PFSK-1 (cell line): ENCODE measurements around the gene ELMO1.

Experiments used
- FOXP2 ChIP-seq: optimal IDR thresholded peaks from 2 replicates; pipeline ENCODE3; 2011; ENCODE audit warnings: borderline replicate concordance, control low read depth, inconsistent platforms; ENCODE audit not compliant: insufficient read depth; ENCODE audit errors: extremely low read length, extremely low read depth
- POLR2AphosphoS5 ChIP-seq: IDR thresholded peaks from 2 replicates; pipeline ENCODE4 v1.6.1; 2012; ENCODE audit warnings: low read depth, mild to moderate bottlenecking, control low read depth, low read length, moderate library complexity
- REST ChIP-seq, 2 experiments: IDR thresholded peaks; 2 replicates each; pipeline versions ENCODE4 v1.6.1 to v1.8.0; 2011 to 2012; ENCODE audit warnings: low read depth in 2 of 2, low read length in 2 of 2, control low read depth in 1 of 2, inconsistent platforms in 1 of 2, mild to moderate bottlenecking in 1 of 2, moderate library complexity in 1 of 2; ENCODE audit not compliant: insufficient read depth in 1 of 2
- SIN3A ChIP-seq: IDR thresholded peaks from 2 replicates; pipeline ENCODE4 v1.6.1; 2012; ENCODE audit warnings: mild to moderate bottlenecking, low read length, moderate library complexity, borderline replicate concordance; ENCODE audit not compliant: insufficient read depth
- TAF1 ChIP-seq: IDR thresholded peaks from 2 replicates; pipeline ENCODE4 v1.6.1; 2012; ENCODE audit warnings: low read length, control low read depth, borderline replicate concordance; ENCODE audit not compliant: insufficient read depth

ELMO1 gene

GRCh38 chr7:37141742-37142141 lies 306.9 kb downstream of the ELMO1 start:
- no peak for TF ChIP-seq FOXP2
- TF ChIP-seq TAF1 = no peak
- no peak for TF ChIP-seq REST (IDR thresholded peaks at IDR 0.05; ENCODE audit: insufficient read depth in 1 of 2, low read depth in 2 of 2, low read length in 2 of 2)
- TF ChIP-seq POLR2AphosphoS5 = no peak
- TF ChIP-seq SIN3A = no peak

- no peak for TF ChIP-seq POLR2AphosphoS5
Observed at GRCh38 chr7:37131855-37132254, 316.8 kb downstream of the ELMO1 start.

GRCh38 chr7:37129035-37129425 lies 319.6 kb downstream of the ELMO1 start:
- TF ChIP-seq TAF1 (no peak), REST (IDR thresholded peaks at IDR 0.05; ENCODE audit: insufficient read depth in 1 of 2, low read depth in 2 of 2, low read length in 2 of 2) (no peak), FOXP2 (no peak), POLR2AphosphoS5 (no peak), SIN3A (no peak)

- no peak for TF ChIP-seq REST (IDR thresholded peaks at IDR 0.05; ENCODE audit: insufficient read depth in 1 of 2, low read depth in 2 of 2, low read length in 2 of 2)
Observed at GRCh38 chr7:37128327-37129034, 320.2 kb downstream of the ELMO1 start.

- no peak for TF ChIP-seq SIN3A
- no peak for TF ChIP-seq POLR2AphosphoS5
- no peak for TF ChIP-seq TAF1
- no peak for TF ChIP-seq FOXP2
- TF ChIP-seq REST (IDR thresholded peaks at IDR 0.05; ENCODE audit: insufficient read depth in 1 of 2, low read depth in 2 of 2, low read length in 2 of 2) = no peak
Observed at GRCh38 chr7:37119296-37119860, 329.3 kb downstream of the ELMO1 start.
